ENCODE measurements around the gene GMDS. TPM values are rescaled to one million over a fixed set of nuclear protein-coding genes. Genes with fewer than 3 reads are reported as not detected.

Gene GMDS
- total RNA-seq, 1 experiment from 2014 or later, result 35.0 TPM

- no peak overlapping the region for H3K4me3 Mint-ChIP-seq
- TF ChIP-seq ZMAT4 (CRISPR knock-in tag; IDR thresholded peaks at IDR 0.05), result no peak
- TF ChIP-seq ELF4 (CRISPR knock-in tag; IDR thresholded peaks at IDR 0.05; ENCODE audit: low read depth), result no peak
- no peak for TF ChIP-seq E2F5 (CRISPR knock-in tag; IDR thresholded peaks at IDR 0.05)
- TF ChIP-seq ATF1 (CRISPR knock-in tag; IDR thresholded peaks at IDR 0.05), result no peak
- TF ChIP-seq TEAD1 (CRISPR knock-in tag; IDR thresholded peaks at IDR 0.05), result no peak
- no peak for TF ChIP-seq NFE2L1 (CRISPR knock-in tag; IDR thresholded peaks at IDR 0.05)
- no peak for TF ChIP-seq ZNF396 (CRISPR knock-in tag; IDR thresholded peaks at IDR 0.05; ENCODE audit: borderline replicate concordance)
- no peak for TF ChIP-seq GTF2I (CRISPR knock-in tag; conservative IDR thresholded peaks at IDR 0.05)
- no peak for TF ChIP-seq USF2 (CRISPR knock-in tag; IDR thresholded peaks at IDR 0.05)
- TF ChIP-seq TCF7 (CRISPR knock-in tag; IDR thresholded peaks at IDR 0.05; ENCODE audit: low read depth), result no peak
- TF ChIP-seq SMAD3 (CRISPR knock-in tag; IDR thresholded peaks at IDR 0.05; ENCODE audit: borderline replicate concordance), result no peak
- no peak for TF ChIP-seq ATF2 (CRISPR knock-in tag; IDR thresholded peaks at IDR 0.05; ENCODE audit: borderline replicate concordance, low read depth)
- TF ChIP-seq JUN (CRISPR knock-in tag; IDR thresholded peaks at IDR 0.05), result no peak
- no peak for TF ChIP-seq NFATC4 (CRISPR knock-in tag; IDR thresholded peaks at IDR 0.05)
- H3K9me3 Mint-ChIP-seq, result peaks cover 29% of the 10 kb centered on the region
These were observed 30.5 kb upstream of the GMDS start for GRCh38 chr6:2275892-2276242.

GRCh38 chr6:2274981-2275891 is 29.8 kb upstream of the GMDS start:
- ChIA-PET CTCF (interaction anchor here (0.6 to 0.8 kb wide), 2 partner anchors 689 to 992 kb away, joined by 3 to 5 read pairs; no protein-coding TSS in a partner anchor), POLR2A (no interaction called here)
- peaks cover 32% of the 10 kb centered on the region for H3K36me3 Mint-ChIP-seq
- TF ChIP-seq GRHL2 (CRISPR knock-in tag; IDR thresholded peaks at IDR 0.05; ENCODE audit: insufficient replicate concordance, severe bottlenecking) (no peak), E2F5 (CRISPR knock-in tag; IDR thresholded peaks at IDR 0.05) (no peak), RORB (CRISPR knock-in tag; IDR thresholded peaks at IDR 0.05) (no peak), STAT6 (CRISPR knock-in tag; conservative IDR thresholded peaks at IDR 0.05; ENCODE audit: low read depth) (no peak), TEAD1 (CRISPR knock-in tag; IDR thresholded peaks at IDR 0.05) (no peak)
- no peak for DNase-seq (ENCODE audit: low spot score)
- no peaks in the 10 kb centered on the region for H3K27me3 Mint-ChIP-seq (ENCODE audit: low read depth)
- peaks cover 11% of the 10 kb centered on the region for H3K4me1 Mint-ChIP-seq
- ATAC-seq, result no peak
- H3K27ac Mint-ChIP-seq, result no peak overlapping the region
- no peak overlapping the region for H3K4me3 Mint-ChIP-seq
- H3K9me3 Mint-ChIP-seq, result peaks cover 23% of the 10 kb centered on the region

More at GRCh38 chr6:2275892-2276242, 30.5 kb upstream of the GMDS start:
- H3K27ac Mint-ChIP-seq, result no peak overlapping the region
- no peak for ATAC-seq
- no peak for DNase-seq (ENCODE audit: low spot score)
- peaks cover 37% of the 10 kb centered on the region for H3K36me3 Mint-ChIP-seq
- ChIA-PET CTCF (no interaction called here), POLR2A (no interaction called here)
- peaks cover 7% of the 10 kb centered on the region for H3K4me1 Mint-ChIP-seq
- no peaks in the 10 kb centered on the region for H3K27me3 Mint-ChIP-seq (ENCODE audit: low read depth)

All from WTC11 (cell line).